Heart left ventricle (tissue), 13 donors: Measurements from ENCODE around the gene PRELID3B.

Experiments used
- POLR2A ChIP-seq, 2 donors: fragments of 450-650 bp; IDR thresholded peaks; one replicate each; pipeline ENCODE4 v1.6.1; 2017; ENCODE audit warnings: antibody characterized with exemption in 2 of 2, mild to moderate bottlenecking in 2 of 2, moderate library complexity in 2 of 2
- TF ChIP-seq, protein P1 (sequence below), 12 donors: fragments of 200-600 bp; sonication (generic) in 4 of 12; IDR thresholded peaks; one replicate each; pipeline versions ENCODE4 v1.5.0 to v1.8.0; 2018 to 2022; ENCODE audit warnings: antibody characterized with exemption in 12 of 12, mild to moderate bottlenecking in 5 of 12
- donor health status: ischemic (EF 13 %, LVEDD 7.1; RV severe dilation, severe dysfunction).
- donor health status: DM: no; HTN: yes; CAD: no.
- donor health status: DM: no; HTN: no; CAD: no.
- donor health status: ischemic (EF 25% LVEDD 6.9; RV normal size, moderate dysfunction).
- donor health status: ischemic (EF 25% LVEDD 5.7; RV mildly dilated, moderate dysfunction).
- donor health status: ischemic (EF 35%, LVEDD 5.7; RV mildly dilated, moderate dysfunction).
- donor health status: nonischemic (EF 11% LVEDD 7.7; RV severe dilation, severe dysfunction).
- donor health status: DM: yes; HTN: yes; CAD: no.
- donor health status: PGD.
- donor health status: ischemic (EF 29% LVEDD 5.4; RV normal size, mild dysfunction).
- donor health status: nonischemic (EF 23%, LVEDD 6.1; RV moderate dilation, normal function).

- TF ChIP-seq, protein P1, sequence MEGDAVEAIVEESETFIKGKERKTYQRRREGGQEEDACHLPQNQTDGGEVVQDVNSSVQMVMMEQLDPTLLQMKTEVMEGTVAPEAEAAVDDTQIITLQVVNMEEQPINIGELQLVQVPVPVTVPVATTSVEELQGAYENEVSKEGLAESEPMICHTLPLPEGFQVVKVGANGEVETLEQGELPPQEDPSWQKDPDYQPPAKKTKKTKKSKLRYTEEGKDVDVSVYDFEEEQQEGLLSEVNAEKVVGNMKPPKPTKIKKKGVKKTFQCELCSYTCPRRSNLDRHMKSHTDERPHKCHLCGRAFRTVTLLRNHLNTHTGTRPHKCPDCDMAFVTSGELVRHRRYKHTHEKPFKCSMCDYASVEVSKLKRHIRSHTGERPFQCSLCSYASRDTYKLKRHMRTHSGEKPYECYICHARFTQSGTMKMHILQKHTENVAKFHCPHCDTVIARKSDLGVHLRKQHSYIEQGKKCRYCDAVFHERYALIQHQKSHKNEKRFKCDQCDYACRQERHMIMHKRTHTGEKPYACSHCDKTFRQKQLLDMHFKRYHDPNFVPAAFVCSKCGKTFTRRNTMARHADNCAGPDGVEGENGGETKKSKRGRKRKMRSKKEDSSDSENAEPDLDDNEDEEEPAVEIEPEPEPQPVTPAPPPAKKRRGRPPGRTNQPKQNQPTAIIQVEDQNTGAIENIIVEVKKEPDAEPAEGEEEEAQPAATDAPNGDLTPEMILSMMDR (IDR thresholded peaks at IDR 0.05) = no peak
- no peak for TF ChIP-seq POLR2A (IDR thresholded peaks at IDR 0.05)
These were observed 41.5 kb downstream of the PRELID3B start for GRCh38 chr20:59001068-59001448.
